NT2/D1 (cell line): Measurements from ENCODE around the gene OR10V1.
"Not testable (repeated sequence)": the region's sequence is repeated elsewhere in the genome, so short reads cannot be mapped to it uniquely, and the experiment has no call there.

Source experiments
- DNase-seq: peaks from one replicate; pipeline ENCODE4 v3.0.0-alpha.2; 2011; ENCODE audit warnings: low read depth, low spot score
- H3K27me3 ChIP-seq: 2 replicates; pipeline ENCODE4 v1.6.0; 2011; ENCODE audit warnings: mild to moderate bottlenecking; ENCODE audit not compliant: insufficient read length, insufficient read depth
- H3K36me3 ChIP-seq: 2 replicates; pipeline ENCODE4 v1.6.1; 2011; ENCODE audit warnings: mild to moderate bottlenecking, low read length, mixed read lengths; ENCODE audit not compliant: insufficient read depth, insufficient read length
- H3K4me1 ChIP-seq: 2 replicates; pipeline ENCODE4 v1.5.1; 2011; ENCODE audit not compliant: insufficient read depth, insufficient read length
- H3K4me3 ChIP-seq: 2 replicates; pipeline ENCODE4 v1.5.1; 2011; ENCODE audit warnings: low read depth; ENCODE audit not compliant: insufficient read length
- H3K9ac ChIP-seq: 2 replicates; pipeline ENCODE4 v1.6.0; 2011; ENCODE audit warnings: low read depth; ENCODE audit not compliant: insufficient read length
- H3K9me3 ChIP-seq: 2 replicates; pipeline ENCODE4 v1.5.1; 2011; ENCODE audit warnings: mild to moderate bottlenecking, low read length; ENCODE audit not compliant: insufficient read depth
- SUZ12 ChIP-seq: IDR thresholded peaks from 2 replicates; pipeline ENCODE4 v1.6.1; 2011; ENCODE audit not compliant: insufficient read length, insufficient read depth; ENCODE audit errors: extremely low read depth
- YY1 ChIP-seq: IDR thresholded peaks from 2 replicates; pipeline ENCODE4 v1.6.1; 2011; ENCODE audit not compliant: insufficient read length, insufficient read depth
- ZNF274 ChIP-seq: IDR thresholded peaks from 2 replicates; pipeline ENCODE4 v1.6.1; 2011; ENCODE audit warnings: mild to moderate bottlenecking, low read depth, low read length

The OR10V1 gene

GRCh38 chr11:59691156-59691555 is 22.5 kb downstream of the OR10V1 start:
- Histone ChIP-seq H3K4me3 (no peak overlapping the region), H3K4me1 (no peaks in the 10 kb centered on the region), H3K36me3 (no peaks in the 10 kb centered on the region), H3K9ac (no peak overlapping the region), H3K27me3 (no peaks in the 10 kb centered on the region), H3K9me3 (peaks cover 13% of the 10 kb centered on the region)
- no peak for DNase-seq
- TF ChIP-seq SUZ12: no peak
- TF ChIP-seq YY1: no peak
- no peak for TF ChIP-seq ZNF274

- peaks cover 13% of the 10 kb centered on the region for H3K9me3 ChIP-seq
- H3K9ac ChIP-seq: no peak overlapping the region
- no peaks in the 10 kb centered on the region for H3K4me1 ChIP-seq
- no peaks in the 10 kb centered on the region for H3K27me3 ChIP-seq
- no peak for DNase-seq
- no peak for TF ChIP-seq YY1
- TF ChIP-seq SUZ12: no peak
- no peak for TF ChIP-seq ZNF274
- H3K36me3 ChIP-seq: no peaks in the 10 kb centered on the region
- no peak overlapping the region for H3K4me3 ChIP-seq
These were observed 24.6 kb downstream of the OR10V1 start for GRCh38 chr11:59689015-59689414.

DNA sequence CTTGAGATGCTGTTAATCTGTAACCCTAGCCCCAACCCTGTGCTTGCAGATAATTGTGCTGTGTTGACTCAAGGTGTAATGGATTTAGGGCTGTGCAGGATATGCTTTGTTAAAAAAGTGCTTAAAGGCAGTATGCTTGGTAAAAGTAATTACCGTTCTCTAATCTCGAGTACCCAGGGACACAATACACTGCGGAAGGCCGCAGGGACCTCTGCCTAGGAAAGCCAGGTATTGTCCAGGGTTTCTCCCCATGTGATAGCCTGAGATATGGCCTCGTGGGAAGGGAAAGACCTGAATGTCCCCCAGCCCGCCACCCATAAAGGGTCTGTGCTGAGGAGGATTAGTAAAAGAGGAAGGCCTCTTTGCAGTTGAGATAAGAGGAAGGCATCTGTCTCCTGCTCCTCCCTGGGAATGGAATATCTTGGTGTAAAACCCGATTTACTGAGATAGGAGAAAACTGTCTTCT is 32.4 kb downstream of the OR10V1 start:
- H3K9me3 ChIP-seq, H3K4me3 ChIP-seq, H3K36me3 ChIP-seq, DNase-seq, H3K27me3 ChIP-seq, H3K9ac ChIP-seq, H3K4me1 ChIP-seq: not testable (repeated sequence)

DNA sequence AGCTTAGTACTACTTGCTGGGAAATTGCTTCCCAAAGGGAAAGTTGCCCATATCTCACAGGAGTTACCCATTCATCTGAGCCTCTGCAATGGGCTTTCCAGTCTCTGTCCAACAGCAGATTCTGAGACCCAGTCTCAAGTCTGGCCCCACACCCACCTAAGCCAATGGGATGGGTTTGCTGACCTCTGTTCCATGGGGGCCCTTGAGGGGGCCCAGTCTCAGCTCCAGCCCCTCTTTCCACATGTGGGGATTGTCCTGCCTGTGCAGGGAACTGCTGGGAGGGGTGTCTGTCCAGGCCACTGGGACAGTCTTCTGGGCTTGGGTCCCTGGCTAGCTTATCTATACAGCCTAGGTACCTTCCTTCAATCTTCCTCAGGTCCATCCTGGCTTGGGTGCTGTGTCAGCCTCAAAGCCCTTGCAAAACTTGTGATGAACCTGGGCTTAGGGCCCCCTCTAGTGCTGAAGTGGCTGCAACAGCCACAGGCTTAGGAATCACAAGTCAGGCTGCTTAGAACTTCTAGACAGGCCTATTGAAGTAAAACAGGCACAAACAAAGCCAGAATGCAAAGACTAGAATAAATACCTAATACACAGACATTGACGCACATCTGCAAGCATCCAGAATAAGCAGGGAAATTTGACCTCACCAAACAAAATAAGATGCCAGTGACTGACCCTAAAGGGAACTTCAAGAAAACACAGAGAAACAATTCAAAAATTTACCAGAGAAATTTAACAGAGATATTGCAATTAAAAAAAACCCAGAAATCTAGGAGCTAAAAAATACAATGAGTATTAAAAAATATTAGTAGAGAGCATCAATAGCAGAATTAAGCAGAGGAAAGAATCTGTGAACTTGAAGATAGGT is 33.1 kb downstream of the OR10V1 start:
- TF ChIP-seq SUZ12 (no peak), YY1 (no peak), ZNF274 (no peak)
- Histone ChIP-seq H3K9me3 (peaks cover 8% of the 10 kb centered on the region; the same call in 1 of the 2 replicates), H3K4me3 (no peak overlapping the region), H3K4me1 (peaks cover 2% of the 10 kb centered on the region), H3K9ac (no peak overlapping the region), H3K27me3 (no peaks in the 10 kb centered on the region), H3K36me3 (no peaks in the 10 kb centered on the region)
- DNase-seq: peak; percentile 80

- H3K9me3 ChIP-seq: peaks cover 8% of the 10 kb centered on the region; the same call in 1 of the 2 replicates
- H3K9ac ChIP-seq: no peak overlapping the region
- no peak for TF ChIP-seq ZNF274
- no peak for DNase-seq
- H3K4me3 ChIP-seq: no peak overlapping the region
- H3K36me3 ChIP-seq: no peaks in the 10 kb centered on the region
- no peaks in the 10 kb centered on the region for H3K27me3 ChIP-seq
- peaks cover 2% of the 10 kb centered on the region for H3K4me1 ChIP-seq
These were observed 34.3 kb downstream of the OR10V1 start for GRCh38 chr11:59679347-59679746.

- Histone ChIP-seq H3K27me3 (no peaks in the 10 kb centered on the region), H3K4me3 (no peak overlapping the region), H3K9ac (no peak overlapping the region), H3K9me3 (peaks cover 8% of the 10 kb centered on the region; the same call in 1 of the 2 replicates), H3K4me1 (peaks cover 2% of the 10 kb centered on the region), H3K36me3 (no peaks in the 10 kb centered on the region)
- no peak for DNase-seq
- no peak for TF ChIP-seq SUZ12
- no peak for TF ChIP-seq ZNF274
- no peak for TF ChIP-seq YY1
These were observed 34.9 kb downstream of the OR10V1 start for GRCh38 chr11:59678813-59679165.

DNA sequence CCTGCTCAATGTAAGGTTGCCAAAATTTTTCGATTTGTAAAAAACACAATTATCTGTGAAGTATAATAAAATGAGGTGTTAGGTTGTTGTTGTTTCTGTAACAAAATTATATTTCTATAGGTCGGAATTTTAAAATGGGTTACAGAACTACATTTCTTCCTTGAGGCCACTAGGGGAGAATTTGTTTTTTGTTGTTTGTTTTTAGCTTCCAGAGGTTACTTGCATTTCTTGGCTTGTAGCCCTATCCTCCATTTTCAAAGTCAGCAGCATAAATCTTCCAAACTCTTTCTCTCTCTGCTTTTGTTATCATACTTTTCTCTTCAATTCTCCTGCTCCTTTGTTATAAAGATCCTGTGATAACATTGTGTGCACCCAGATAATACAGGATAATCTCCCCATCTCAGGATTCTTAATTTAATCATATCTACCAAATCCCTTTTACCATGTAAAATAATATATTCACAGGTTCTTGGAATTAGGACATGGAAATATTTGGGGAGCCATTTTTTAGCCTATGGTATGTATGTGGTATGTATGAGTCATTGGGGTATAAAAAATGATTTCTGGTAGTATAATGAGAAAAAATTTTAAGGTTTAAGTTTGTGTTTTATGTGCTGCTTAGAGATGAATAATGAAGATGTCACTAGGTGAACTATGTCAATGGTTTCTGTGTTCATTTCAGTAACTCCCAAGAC is 35.4 kb downstream of the OR10V1 start:
- TF ChIP-seq YY1: no peak
- TF ChIP-seq ZNF274: no peak
- TF ChIP-seq SUZ12: no peak
- no peak for DNase-seq
- H3K4me3 ChIP-seq: no peak overlapping the region
- H3K4me1 ChIP-seq: peaks cover 2% of the 10 kb centered on the region
- H3K27me3 ChIP-seq: no peaks in the 10 kb centered on the region
- peaks cover 8% of the 10 kb centered on the region; the same call in 1 of the 2 replicates for H3K9me3 ChIP-seq
- no peak overlapping the region for H3K9ac ChIP-seq
- H3K36me3 ChIP-seq: no peaks in the 10 kb centered on the region
